Measurements from ENCODE around the gene VMAC. TPM values are rescaled to one million over a fixed set of nuclear protein-coding genes. Genes with fewer than 3 reads are reported as not detected.

VMAC gene
- total and polyA plus RNA-seq, 2 of the 8 experiments (the other 6 are each of a cell fraction or from before 2014, with no cell fraction given) = 1.3 to 2.2 TPM

GRCh38 chr19:5958851-5959122, 54.1 kb downstream of the VMAC start (continued):
- TF ChIP-seq CHD1 (IDR thresholded peaks at IDR 0.05; ENCODE audit: low read depth, low read length) (no peak), NANOG (IDR thresholded peaks at IDR 0.05; ENCODE audit: insufficient read depth, low read depth, low read length, poor library complexity, severe bottlenecking) (no peak), JUN (IDR thresholded peaks at IDR 0.05; ENCODE audit: low read depth, low read length) (no peak)
